ENCODE results near the gene CPVL. TPM values are rescaled to one million over a fixed set of nuclear protein-coding genes. Genes with fewer than 3 reads are reported as not detected.

The CPVL gene
- polyA plus RNA-seq, 1 donor from 2014 or later: 1.6 TPM

GRCh38 chr7:28989211-28989980 is 156.9 kb downstream of the CPVL start:
- Mint-ChIP-seq H3K27me3 (peaks cover 22% of the 10 kb centered on the region), H3K36me3 (no peaks in the 10 kb centered on the region), H3K4me3 (no peak overlapping the region), H3K27ac (no peak overlapping the region), H3K9me3 (no peaks in the 10 kb centered on the region), H3K4me1 (no peaks in the 10 kb centered on the region)

GRCh38 chr7:28988810-28989209 is 157.5 kb downstream of the CPVL start:
- Mint-ChIP-seq H3K27ac (no peak overlapping the region), H3K4me3 (no peak overlapping the region), H3K4me1 (no peaks in the 10 kb centered on the region), H3K27me3 (peaks cover 22% of the 10 kb centered on the region), H3K36me3 (no peaks in the 10 kb centered on the region), H3K9me3 (no peaks in the 10 kb centered on the region)

- no peak overlapping the region for H3K4me3 Mint-ChIP-seq
- H3K4me1 Mint-ChIP-seq: no peaks in the 10 kb centered on the region
- no peaks in the 10 kb centered on the region for H3K9me3 Mint-ChIP-seq
- H3K27ac Mint-ChIP-seq: no peak overlapping the region
- no peaks in the 10 kb centered on the region for H3K36me3 Mint-ChIP-seq
- peaks cover 21% of the 10 kb centered on the region for H3K27me3 Mint-ChIP-seq
Observed at GRCh38 chr7:28988091-28988490, 158.2 kb downstream of the CPVL start.

- Mint-ChIP-seq H3K9me3 (no peaks in the 10 kb centered on the region), H3K36me3 (no peaks in the 10 kb centered on the region), H3K4me3 (no peak overlapping the region), H3K27me3 (peaks cover 19% of the 10 kb centered on the region), H3K27ac (no peak overlapping the region), H3K4me1 (no peaks in the 10 kb centered on the region)
Observed at GRCh38 chr7:28986765-28987110, 159.6 kb downstream of the CPVL start.

GRCh38 chr7:28986028-28986764 is 160.1 kb downstream of the CPVL start:
- H3K9me3 Mint-ChIP-seq: no peaks in the 10 kb centered on the region
- H3K27me3 Mint-ChIP-seq: peaks cover 19% of the 10 kb centered on the region
- no peaks in the 10 kb centered on the region for H3K4me1 Mint-ChIP-seq
- H3K27ac Mint-ChIP-seq: no peak overlapping the region
- H3K36me3 Mint-ChIP-seq: no peaks in the 10 kb centered on the region
- H3K4me3 Mint-ChIP-seq: no peak overlapping the region

- Mint-ChIP-seq H3K4me3 (no peak overlapping the region), H3K27ac (no peak overlapping the region), H3K27me3 (peaks cover 19% of the 10 kb centered on the region), H3K4me1 (no peaks in the 10 kb centered on the region), H3K9me3 (no peaks in the 10 kb centered on the region), H3K36me3 (no peaks in the 10 kb centered on the region)
Observed at GRCh38 chr7:28984631-28985030, 161.7 kb downstream of the CPVL start.

- H3K9me3 Mint-ChIP-seq: no peaks in the 10 kb centered on the region
- H3K27ac Mint-ChIP-seq: no peak overlapping the region
- H3K36me3 Mint-ChIP-seq: no peaks in the 10 kb centered on the region
- H3K4me3 Mint-ChIP-seq: no peak overlapping the region
- peaks cover 18% of the 10 kb centered on the region for H3K27me3 Mint-ChIP-seq
- no peaks in the 10 kb centered on the region for H3K4me1 Mint-ChIP-seq
Observed at GRCh38 chr7:28984217-28984616, 162.1 kb downstream of the CPVL start.

GRCh38 chr7:28983396-28984190 is 162.7 kb downstream of the CPVL start:
- Mint-ChIP-seq H3K9me3 (no peaks in the 10 kb centered on the region), H3K4me1 (no peaks in the 10 kb centered on the region), H3K4me3 (no peak overlapping the region), H3K27me3 (peaks cover 12% of the 10 kb centered on the region), H3K36me3 (no peaks in the 10 kb centered on the region), H3K27ac (no peak overlapping the region)

- Mint-ChIP-seq H3K4me1 (no peaks in the 10 kb centered on the region), H3K9me3 (peaks cover 0 to 3% (median 0%) of the 10 kb centered on the region in 3 donors), H3K4me3 (no peak overlapping the region), H3K36me3 (no peaks in the 10 kb centered on the region), H3K27me3 (peaks cover 11% of the 10 kb centered on the region), H3K27ac (no peak overlapping the region)
Observed at GRCh38 chr7:28981161-28981465, 165.2 kb downstream of the CPVL start.

- Mint-ChIP-seq H3K9me3 (peaks cover 0 to 3% (median 0%) of the 10 kb centered on the region in 3 donors), H3K4me1 (no peaks in the 10 kb centered on the region), H3K27me3 (peaks cover 10% of the 10 kb centered on the region), H3K27ac (no peak overlapping the region), H3K4me3 (no peak overlapping the region), H3K36me3 (no peaks in the 10 kb centered on the region)
Observed at GRCh38 chr7:28980451-28981160, 165.7 kb downstream of the CPVL start.

- Mint-ChIP-seq H3K4me3 (no peak overlapping the region), H3K27me3 (peaks cover 10% of the 10 kb centered on the region)
Observed at GRCh38 chr7:28979776-28980175, 166.6 kb downstream of the CPVL start.

GRCh38 chr7:28977881-28978280 is 168.5 kb downstream of the CPVL start:
- Mint-ChIP-seq H3K27ac (no peak overlapping the region), H3K36me3 (no peaks in the 10 kb centered on the region), H3K27me3 (peaks cover 10% of the 10 kb centered on the region), H3K4me1 (no peaks in the 10 kb centered on the region), H3K4me3 (no peak overlapping the region), H3K9me3 (peaks cover 9 to 12% (median 10%) of the 10 kb centered on the region in 3 donors)

More at GRCh38 chr7:28979776-28980175, 166.6 kb downstream of the CPVL start:
- Mint-ChIP-seq H3K27ac (no peak overlapping the region), H3K4me1 (no peaks in the 10 kb centered on the region), H3K36me3 (no peaks in the 10 kb centered on the region), H3K9me3 (peaks cover 0 to 3% (median 0%) of the 10 kb centered on the region in 3 donors)

- H3K27me3 Mint-ChIP-seq: peaks cover 7% of the 10 kb centered on the region
- H3K36me3 Mint-ChIP-seq: no peaks in the 10 kb centered on the region
- no peaks in the 10 kb centered on the region for H3K4me1 Mint-ChIP-seq
- no peak overlapping the region for H3K27ac Mint-ChIP-seq
- no peak overlapping the region for H3K4me3 Mint-ChIP-seq
- peaks cover 16 to 19% (median 17%) of the 10 kb centered on the region in 3 donors for H3K9me3 Mint-ChIP-seq
Observed at GRCh38 chr7:28976022-28976421, 170.3 kb downstream of the CPVL start.

GRCh38 chr7:28973591-28973990 is 172.7 kb downstream of the CPVL start:
- no peaks in the 10 kb centered on the region for H3K4me1 Mint-ChIP-seq
- no peak overlapping the region for H3K27ac Mint-ChIP-seq
- peaks cover 16 to 22% (median 17%) of the 10 kb centered on the region in 3 donors for H3K9me3 Mint-ChIP-seq
- peaks cover 7% of the 10 kb centered on the region for H3K27me3 Mint-ChIP-seq
- no peak overlapping the region for H3K4me3 Mint-ChIP-seq
- H3K36me3 Mint-ChIP-seq: no peaks in the 10 kb centered on the region

- peaks cover 0 to 3% (median 0%) of the 10 kb centered on the region in 3 donors for H3K9me3 Mint-ChIP-seq
- H3K4me3 Mint-ChIP-seq: no peak overlapping the region
- no peaks in the 10 kb centered on the region for H3K4me1 Mint-ChIP-seq
Observed at GRCh38 chr7:28964056-28964455, 182.3 kb downstream of the CPVL start.

More at GRCh38 chr7:28964056-28964455, 182.3 kb downstream of the CPVL start:
- H3K27me3 Mint-ChIP-seq: peaks cover 7% of the 10 kb centered on the region
- H3K27ac Mint-ChIP-seq: no peak overlapping the region
- no peaks in the 10 kb centered on the region for H3K36me3 Mint-ChIP-seq

All from IgD-negative memory B cell (primary cell).